ENCODE measurements around the gene DEFB127. TPM values are rescaled to one million over a fixed set of nuclear protein-coding genes. Genes with fewer than 3 reads are reported as not detected.
A peak's percentile ranks its signal among the peaks of the same experiment; 100 is the strongest.
"Not testable (repeated sequence)": the region's sequence is repeated elsewhere in the genome, so short reads cannot be mapped to it uniquely, and the experiment has no call there.

The DEFB127 gene, protein sequence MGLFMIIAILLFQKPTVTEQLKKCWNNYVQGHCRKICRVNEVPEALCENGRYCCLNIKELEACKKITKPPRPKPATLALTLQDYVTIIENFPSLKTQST
- total RNA-seq = not detected

- DNase-seq (ENCODE audit: low spot score in 2 of 2) (no peak), ATAC-seq (no peak)
- no peak within 1 kb of the TSS for H3K27ac Mint-ChIP-seq
- no peaks in the 10 kb centered on the region for H3K9me3 Mint-ChIP-seq
- H3K36me3 Mint-ChIP-seq = no peaks in the 10 kb centered on the region
Observed at GRCh38 chr20:157154-157553, at the start of gene DEFB127. TSS of gene DEFB127 (plus strand) at chr20:157454. CDS start at chr20:157545, 91 bp downstream.

DNA sequence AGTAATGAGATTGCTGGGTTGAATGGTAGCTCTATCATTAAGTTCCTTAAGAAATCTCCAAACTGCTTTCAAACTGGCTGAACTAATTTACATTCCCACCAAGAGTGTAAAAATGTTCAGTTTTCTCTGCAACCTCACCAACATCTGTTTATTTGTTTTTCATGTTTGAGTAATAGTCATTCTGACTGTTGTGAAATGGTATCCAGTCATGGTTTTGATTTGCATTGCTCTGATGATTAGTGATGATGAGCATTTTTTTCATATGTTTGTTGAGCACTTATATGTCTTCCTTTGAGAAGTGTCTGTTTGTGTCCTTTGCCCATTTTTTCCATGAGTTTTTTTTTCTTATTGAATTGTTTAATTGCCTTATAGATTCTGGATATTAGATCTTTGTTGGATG, 44.9 kb upstream of the DEFB127 start:
- DNase-seq (ENCODE audit: low spot score in 2 of 2) (no peak), ATAC-seq (no peak)
- H3K27ac Mint-ChIP-seq = no peak overlapping the region
- H3K36me3 Mint-ChIP-seq = peaks cover 0 to 10% of the 10 kb centered on the region in 2 donors
- H3K9me3 Mint-ChIP-seq = peaks cover 0 to 7% of the 10 kb centered on the region in 2 donors

DNA sequence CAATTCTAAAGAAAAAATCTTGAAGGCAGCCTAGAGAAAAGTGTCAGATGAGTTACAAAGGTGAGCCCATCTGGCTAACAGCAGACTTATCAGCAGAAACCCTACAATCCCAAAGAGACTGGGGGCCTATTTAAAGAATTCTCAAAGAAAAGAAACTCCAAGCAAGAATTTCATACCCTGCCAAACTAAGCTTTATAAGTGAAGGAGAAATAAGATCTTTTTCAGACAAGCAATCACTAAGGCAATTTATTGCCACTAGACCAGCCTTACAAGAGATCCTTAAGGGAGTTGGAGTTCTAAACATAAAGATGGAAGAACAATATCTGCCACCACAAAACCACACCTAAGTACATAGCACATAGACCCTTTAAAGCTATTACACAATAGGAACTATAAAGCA, 39.7 kb upstream of the DEFB127 start:
- Mint-ChIP-seq H3K27ac (no peak overlapping the region), H3K9me3 (peaks cover 0 to 11% of the 10 kb centered on the region in 2 donors), H3K36me3 (peaks cover 0 to 10% of the 10 kb centered on the region in 2 donors)
- DNase-seq (ENCODE audit: low spot score in 2 of 2) = no peak
- ATAC-seq = no peak

GRCh38 chr20:129786-130323, 27.4 kb upstream of the DEFB127 start:
- not testable (repeated sequence) for ATAC-seq, H3K27ac Mint-ChIP-seq, H3K9me3 Mint-ChIP-seq

GRCh38 chr20:137668-138490, 19.4 kb upstream of the DEFB127 start:
- no peak for ATAC-seq
- no peak overlapping the region for H3K27ac Mint-ChIP-seq
- no peaks in the 10 kb centered on the region for H3K36me3 Mint-ChIP-seq
- no peaks in the 10 kb centered on the region for H3K9me3 Mint-ChIP-seq
- peak in 1 of 2 donors; percentile 17 for DNase-seq (ENCODE audit: low spot score in 2 of 2)

More at GRCh38 chr20:129786-130323, 27.4 kb upstream of the DEFB127 start:
- DNase-seq (ENCODE audit: low spot score in 2 of 2); H3K36me3 Mint-ChIP-seq: not testable (repeated sequence)

- Mint-ChIP-seq H3K27ac (no peak within 1 kb of the TSS), H3K36me3 (no peaks in the 10 kb centered on the region), H3K9me3 (no peaks in the 10 kb centered on the region)
- ATAC-seq = no peak
- DNase-seq (ENCODE audit: low spot score in 2 of 2) = no peak
Observed at GRCh38 chr20:142290-142689, 15.0 kb upstream of the DEFB127 start, which contains the start of gene DEFB126. TSS of gene DEFB126 (plus strand) at chr20:142590. CDS start at chr20:142629, 39 bp downstream.

GRCh38 chr20:145877-146276, 11.4 kb upstream of the DEFB127 start:
- DNase-seq (ENCODE audit: low spot score in 2 of 2) (no peak), ATAC-seq (no peak)
- no peaks in the 10 kb centered on the region for H3K36me3 Mint-ChIP-seq
- H3K9me3 Mint-ChIP-seq = no peaks in the 10 kb centered on the region
- H3K27ac Mint-ChIP-seq = no peak overlapping the region

- no peak overlapping the region for H3K27ac Mint-ChIP-seq
- ATAC-seq (no peak), DNase-seq (ENCODE audit: low spot score in 2 of 2) (no peak)
- no peaks in the 10 kb centered on the region for H3K36me3 Mint-ChIP-seq
- H3K9me3 Mint-ChIP-seq = no peaks in the 10 kb centered on the region
Observed at GRCh38 chr20:152131-152530, 5.1 kb upstream of the DEFB127 start.

DNA sequence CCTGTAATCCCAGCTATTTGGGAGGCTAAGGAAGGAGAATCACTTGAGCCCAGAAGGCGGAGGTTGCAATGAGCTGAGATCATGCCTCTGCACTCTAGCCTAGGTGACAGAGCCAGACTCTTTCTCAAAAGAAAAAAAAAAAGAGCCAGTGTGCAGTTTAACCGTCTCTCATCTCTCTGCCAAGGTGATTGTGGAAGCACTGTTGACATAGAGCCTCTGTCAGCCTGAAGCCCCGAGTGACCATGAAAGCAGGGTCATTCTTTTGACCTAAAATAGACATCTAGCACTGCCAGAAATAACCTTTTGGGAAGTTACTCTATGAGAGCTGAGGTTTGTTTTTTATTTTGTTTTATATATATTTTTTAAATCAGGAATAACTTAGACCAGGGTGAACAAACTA, 7.4 kb downstream of the DEFB127 start:
- H3K9me3 Mint-ChIP-seq = no peaks in the 10 kb centered on the region
- no peak for DNase-seq (ENCODE audit: low spot score in 2 of 2)

GRCh38 chr20:168876-169275, 11.6 kb downstream of the DEFB127 start:
- Mint-ChIP-seq H3K9me3 (no peaks in the 10 kb centered on the region), H3K36me3 (no peaks in the 10 kb centered on the region), H3K27ac (no peak overlapping the region)
- DNase-seq (ENCODE audit: low spot score in 2 of 2) (no peak), ATAC-seq (no peak)

More for the DNA sequence above, 7.4 kb downstream of the DEFB127 start:
- ATAC-seq = no peak
- Mint-ChIP-seq H3K36me3 (no peaks in the 10 kb centered on the region), H3K27ac (no peak overlapping the region)

- Mint-ChIP-seq H3K36me3 (peaks cover 16 to 21% of the 10 kb centered on the region in 2 donors), H3K9me3 (peaks cover 11% of the 10 kb centered on the region in 2 donors), H3K27ac (no peak overlapping the region)
- no peak for ATAC-seq
- no peak for DNase-seq (ENCODE audit: low spot score in 2 of 2)
Observed at GRCh38 chr20:184288-184687, 27.0 kb downstream of the DEFB127 start.

DNA sequence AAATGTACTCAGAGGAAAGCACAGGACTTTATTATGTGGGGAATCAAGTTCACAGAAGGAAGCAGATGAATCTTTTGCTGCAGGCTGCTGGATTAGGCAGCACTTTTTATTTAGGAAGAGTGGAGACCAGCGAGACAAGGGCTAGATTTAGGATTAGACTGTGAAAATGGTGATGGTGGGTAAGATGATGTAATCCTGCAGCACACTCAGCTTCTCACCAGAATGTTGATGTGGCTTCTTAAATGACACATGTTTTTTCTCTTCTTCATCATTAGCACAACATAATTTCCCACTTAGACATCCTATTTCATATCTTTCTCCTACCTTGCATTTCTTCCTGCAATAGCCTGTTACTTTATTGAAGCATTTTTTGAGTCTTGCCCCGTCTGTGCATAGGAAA, 30.5 kb downstream of the DEFB127 start:
- peaks cover 16 to 21% of the 10 kb centered on the region in 2 donors for H3K36me3 Mint-ChIP-seq
- ATAC-seq (no peak), DNase-seq (ENCODE audit: low spot score in 2 of 2) (no peak)
- peaks cover 11% of the 10 kb centered on the region in 2 donors for H3K9me3 Mint-ChIP-seq
- no peak overlapping the region for H3K27ac Mint-ChIP-seq

DNA sequence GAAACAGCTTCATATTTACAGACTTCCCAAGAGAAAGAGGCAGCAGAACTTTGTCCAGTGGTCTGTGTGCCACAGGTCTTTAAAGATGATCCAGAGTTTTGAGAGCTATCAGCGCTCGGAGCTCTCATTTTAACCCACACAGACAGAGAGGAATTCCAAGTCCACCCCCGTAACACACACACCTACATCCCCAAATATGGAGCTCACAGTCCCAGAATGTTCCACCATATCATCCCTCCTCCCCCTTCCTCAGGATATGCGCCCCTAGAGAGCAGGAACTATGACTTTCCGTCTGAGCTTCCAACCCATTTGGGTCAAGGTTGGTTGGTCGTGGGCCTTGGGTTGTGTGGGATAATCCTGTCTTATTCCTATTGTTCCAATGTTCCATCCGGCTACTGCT, 32.4 kb downstream of the DEFB127 start, which contains the start of gene DEFB128:
TSS of gene DEFB128 (minus strand) at position 101 of the 400 bp plus-strand sequence. CDS start at position 13, 88 bp downstream.
- Mint-ChIP-seq H3K36me3 (peaks cover 8% of the 10 kb centered on the region in 2 donors), H3K9me3 (peaks cover 3 to 4% of the 10 kb centered on the region in 2 donors), H3K27ac (no peak within 1 kb of the TSS)
- no peak for ATAC-seq
- DNase-seq (ENCODE audit: low spot score in 2 of 2) = no peak

- no peak for ATAC-seq
Observed at GRCh38 chr20:198225-198624, 41.0 kb downstream of the DEFB127 start.

GRCh38 chr20:199996-200395, 42.7 kb downstream of the DEFB127 start:
- H3K9me3 Mint-ChIP-seq = no peaks in the 10 kb centered on the region
- no peak overlapping the region for H3K27ac Mint-ChIP-seq
- DNase-seq (ENCODE audit: low spot score in 2 of 2) (no peak), ATAC-seq (no peak)
- no peaks in the 10 kb centered on the region for H3K36me3 Mint-ChIP-seq

More at GRCh38 chr20:198225-198624, 41.0 kb downstream of the DEFB127 start:
- Mint-ChIP-seq H3K27ac (no peak overlapping the region), H3K36me3 (no peaks in the 10 kb centered on the region), H3K9me3 (no peaks in the 10 kb centered on the region)
- no peak for DNase-seq (ENCODE audit: low spot score in 2 of 2)

DNA sequence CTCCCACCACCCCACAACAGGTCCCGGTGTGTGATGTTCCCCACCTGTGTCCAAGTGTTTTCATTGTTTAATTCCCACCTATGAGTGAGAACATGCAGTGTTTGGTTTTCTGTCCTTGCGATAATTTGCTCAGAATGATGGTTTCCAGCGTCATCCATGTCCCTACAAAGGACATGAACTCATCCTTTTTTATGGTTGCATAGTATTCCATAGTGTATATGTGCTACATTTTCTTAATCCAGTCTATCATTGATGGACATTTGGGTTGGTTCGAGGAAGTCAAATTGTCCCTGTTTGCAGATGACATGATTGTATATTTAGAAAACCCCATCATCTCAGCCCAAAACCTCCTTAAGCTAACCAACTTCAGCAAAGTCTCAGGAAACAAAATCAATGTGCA, 46.4 kb downstream of the DEFB127 start:
- DNase-seq (ENCODE audit: low spot score in 2 of 2); H3K27ac Mint-ChIP-seq; H3K36me3 Mint-ChIP-seq; ATAC-seq; H3K9me3 Mint-ChIP-seq: not testable (repeated sequence)
